EH (cell line): Measurements from ENCODE around the gene KLRB1.

ENCODE experiments used
- DNase-seq: peaks from one replicate; pipeline ENCODE4 v3.0.0-alpha.2; 2015; ENCODE audit warnings: low read depth

The KLRB1 gene

GRCh38 chr12:9607716-9608115, at the start of gene KLRB1:
Gene KLRB1, minus strand, starts transcription at chr12:9607916. Its CDS starts 77 bp downstream, at chr12:9607839.
- DNase-seq, result no peak

- DNase-seq, result peak; percentile 93
These were observed 43.6 kb upstream of the KLRB1 start for GRCh38 chr12:9651265-9651729.

- no peak for DNase-seq
These were observed 42.4 kb upstream of the KLRB1 start for GRCh38 chr12:9650151-9650576.

GRCh38 chr12:9649532-9649940, 41.8 kb upstream of the KLRB1 start:
- no peak for DNase-seq

DNA sequence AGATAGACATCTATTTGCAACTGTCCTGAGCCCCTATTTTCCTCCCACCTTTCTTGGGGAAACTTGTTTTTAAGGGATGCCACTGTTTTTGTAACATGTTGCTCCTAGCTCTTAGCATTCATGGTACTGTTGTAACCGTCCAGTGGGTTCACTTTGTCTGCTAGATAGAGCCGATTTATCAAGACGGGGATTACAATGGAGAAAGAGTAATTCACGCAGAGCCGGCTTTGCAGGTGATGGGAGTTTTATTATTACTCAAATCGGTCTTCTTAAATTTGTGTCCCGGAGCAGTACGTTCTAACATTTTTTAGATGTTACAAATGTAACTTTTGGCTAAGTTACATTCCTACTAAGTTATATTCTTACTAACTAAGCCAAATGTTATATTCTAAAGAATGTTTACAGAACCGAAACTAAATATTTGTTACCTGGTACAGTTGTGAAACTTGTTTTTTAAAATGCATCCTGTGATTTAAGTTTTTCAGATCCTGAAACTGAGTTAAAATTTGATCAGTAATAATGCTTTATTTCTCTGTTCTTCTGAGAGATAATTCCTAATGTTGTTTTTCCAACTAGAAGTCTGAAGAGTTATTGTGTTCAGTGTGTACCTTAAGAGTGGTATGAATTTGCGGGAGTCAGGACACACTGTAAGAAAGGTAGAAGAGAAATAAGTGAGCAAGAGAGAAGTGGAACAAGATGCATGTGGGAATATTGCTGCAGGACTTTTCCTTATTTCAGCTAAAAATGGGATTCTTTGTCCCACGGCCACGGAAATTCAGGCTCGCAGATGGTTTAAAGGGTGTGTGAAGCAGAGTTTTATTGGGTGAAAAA, 41.2 kb upstream of the KLRB1 start:
- DNase-seq, result no peak

GRCh38 chr12:9647825-9648700, 40.3 kb upstream of the KLRB1 start:
- peak; percentile 83 for DNase-seq

DNA sequence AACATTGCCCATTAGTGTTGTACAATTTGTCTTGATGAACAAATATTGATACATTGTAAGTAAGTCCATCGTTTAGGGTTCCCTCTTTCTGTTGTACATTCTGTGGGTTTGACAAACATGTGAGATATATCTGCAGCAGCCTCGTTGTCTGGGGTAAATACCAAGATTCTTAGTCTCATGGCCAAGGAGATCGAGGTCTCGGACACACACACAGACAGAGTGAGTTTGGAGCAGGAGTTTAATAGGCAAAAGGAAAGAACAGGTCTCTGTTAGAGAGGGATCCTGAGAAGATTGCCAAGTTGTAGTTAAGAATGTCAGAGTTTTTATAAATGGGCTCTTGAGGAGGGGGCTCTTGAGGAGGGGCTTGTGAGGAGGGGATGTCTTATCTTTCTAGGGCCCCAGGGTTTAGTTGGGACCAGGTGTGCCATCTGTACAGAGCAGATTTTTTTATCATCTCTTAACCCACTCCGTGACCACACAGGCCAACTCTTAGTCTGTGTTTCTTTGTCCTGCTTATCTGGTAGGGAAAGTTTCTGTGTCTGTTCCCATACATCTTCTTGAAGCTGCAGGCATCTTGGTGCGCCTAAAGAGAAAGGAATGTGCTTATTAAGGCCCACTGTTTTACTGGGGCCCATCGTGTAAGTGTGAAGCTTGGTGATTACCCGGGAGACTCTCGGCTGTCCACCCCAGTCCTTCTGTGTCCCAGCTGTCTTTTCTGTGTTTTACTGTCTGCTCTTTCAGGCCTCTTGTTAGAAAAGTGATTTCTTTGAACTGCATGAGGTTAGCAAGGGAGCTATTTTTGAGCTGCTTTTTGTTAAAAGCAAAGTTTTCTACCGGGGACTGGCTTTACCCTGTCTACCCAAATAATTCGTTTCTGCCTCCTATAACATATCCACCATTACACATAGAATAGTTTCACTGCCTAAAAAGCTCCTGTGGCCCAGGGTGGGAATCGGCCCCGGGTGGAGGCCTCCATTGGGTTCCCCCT, 39.4 kb upstream of the KLRB1 start:
- DNase-seq, result peak; percentile 60

GRCh38 chr12:9644985-9645551, 37.4 kb upstream of the KLRB1 start:
- peak; percentile 9 for DNase-seq

GRCh38 chr12:9643266-9643660, 35.5 kb upstream of the KLRB1 start:
- DNase-seq, result no peak

- no peak for DNase-seq
These were observed 35.0 kb upstream of the KLRB1 start for GRCh38 chr12:9642606-9643265.

DNA sequence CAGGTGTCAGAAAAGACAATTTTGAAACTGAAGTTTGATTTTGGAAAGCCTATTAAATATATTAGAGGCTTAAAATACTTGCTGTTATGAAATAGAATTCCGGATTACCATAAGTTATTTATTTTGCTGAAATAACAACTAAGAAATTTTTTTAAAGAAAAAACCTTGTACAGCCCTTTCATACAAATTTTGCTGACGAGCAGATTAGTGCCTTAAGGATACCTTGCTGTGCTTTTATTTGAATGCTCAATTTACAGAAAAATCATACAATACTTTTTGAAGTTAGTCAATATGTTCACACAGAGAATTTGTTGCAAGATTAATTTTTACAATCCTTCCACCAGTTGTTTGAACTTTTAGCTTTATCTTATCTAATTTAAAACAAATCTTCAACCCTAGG, 32.3 kb upstream of the KLRB1 start:
- DNase-seq, result no peak

DNA sequence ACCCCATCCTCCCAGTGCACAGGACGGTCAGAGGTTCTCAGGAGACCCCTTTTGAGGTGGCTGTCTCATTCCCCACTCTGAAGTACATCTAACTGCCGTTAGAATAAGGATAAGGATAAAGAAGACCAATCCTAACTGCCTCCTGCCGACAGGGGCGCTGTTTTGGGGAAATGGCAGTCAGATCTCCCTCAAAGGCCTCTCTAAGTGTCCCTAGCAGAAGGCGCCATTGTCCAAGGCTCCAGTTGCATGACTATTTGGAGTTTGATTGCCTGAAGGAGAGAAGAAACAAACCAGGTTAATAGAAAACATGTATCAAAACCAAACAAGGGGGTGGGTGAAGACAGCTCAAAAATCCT, 29.1 kb upstream of the KLRB1 start:
- no peak for DNase-seq

DNA sequence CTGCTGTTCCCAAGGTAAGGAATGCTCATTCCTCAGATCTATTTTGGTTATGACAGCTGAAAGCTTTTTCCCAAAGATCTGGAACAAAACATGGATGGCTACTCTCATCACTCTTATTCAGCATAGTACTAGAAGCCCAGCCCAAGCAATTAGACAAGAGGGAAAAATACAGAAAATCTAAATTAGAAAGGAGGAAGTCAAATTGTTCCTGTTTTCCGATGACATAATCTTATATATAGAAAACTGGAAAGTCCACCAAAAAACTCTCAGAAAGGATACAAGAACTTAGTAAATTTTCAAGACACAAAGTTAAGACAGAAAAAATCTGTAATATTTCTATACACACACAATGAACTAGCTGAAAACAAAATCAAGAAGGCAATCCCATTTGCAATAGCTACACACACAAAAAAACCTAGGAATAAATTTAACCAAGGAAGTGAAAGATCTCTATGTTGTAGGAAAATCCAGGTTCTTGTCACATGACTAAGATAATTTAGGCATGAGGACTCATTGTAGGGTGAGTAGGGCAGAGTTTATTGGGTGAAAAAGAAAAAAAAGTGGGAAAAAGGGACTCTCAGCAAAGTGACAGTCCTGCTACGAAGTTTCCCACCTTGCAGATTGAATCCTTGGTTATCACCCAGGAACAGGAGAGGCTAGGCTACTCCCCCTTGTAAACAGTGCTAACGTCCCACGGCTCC, 28.6 kb upstream of the KLRB1 start:
- no peak for DNase-seq

GRCh38 chr12:9634969-9635754, 27.4 kb upstream of the KLRB1 start:
- DNase-seq, result no peak

DNA sequence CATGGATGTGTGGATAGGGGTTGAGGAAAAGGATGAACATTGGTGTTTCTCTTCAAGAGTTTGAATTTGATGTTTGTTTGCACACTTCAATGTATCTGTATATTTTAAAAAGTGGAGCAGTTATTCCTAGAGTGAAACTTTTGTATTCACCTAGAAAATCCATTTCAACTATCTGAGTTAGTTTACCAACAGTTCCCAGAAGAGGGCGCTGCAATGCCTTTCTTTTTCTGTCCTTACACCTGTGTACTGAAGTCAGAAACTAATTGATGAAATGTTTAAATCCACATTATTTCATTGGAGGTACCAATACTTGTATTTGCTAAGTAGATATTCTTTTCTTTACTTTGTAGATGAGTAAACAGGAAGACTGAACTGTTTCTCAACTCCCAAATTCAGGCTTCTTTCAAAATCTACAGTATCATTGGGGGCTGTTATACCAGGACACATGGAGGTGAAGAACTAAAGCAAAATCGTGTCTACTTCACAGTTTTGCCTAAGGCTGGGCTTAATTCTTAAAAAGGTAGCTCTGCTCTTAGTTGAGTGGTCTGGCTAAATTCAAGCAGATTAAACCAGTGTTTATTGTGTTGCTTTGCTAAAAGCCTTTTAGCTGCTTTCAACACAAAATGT, 26.6 kb upstream of the KLRB1 start:
- peak; percentile 60 for DNase-seq

DNA sequence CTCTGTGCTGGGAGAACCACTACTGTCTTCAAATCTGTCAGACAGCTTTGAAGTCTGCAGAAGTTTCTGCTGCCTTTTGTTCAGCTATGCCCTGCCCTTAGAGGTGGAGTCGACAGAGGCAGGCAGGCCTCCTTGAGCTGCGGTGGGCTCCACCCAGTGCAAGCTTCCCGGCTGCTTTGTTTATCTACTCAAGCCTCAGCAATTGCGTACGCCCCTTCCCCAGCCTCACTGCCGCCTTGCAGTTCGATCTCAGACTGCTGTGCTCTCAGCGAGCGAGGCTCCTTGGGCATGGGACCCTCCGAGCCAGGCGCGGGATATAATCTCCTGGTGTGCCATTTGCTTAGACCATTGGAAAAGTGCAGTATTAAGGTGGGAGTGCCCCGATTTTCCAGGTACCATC, 25.1 kb upstream of the KLRB1 start:
- no peak for DNase-seq

- no peak for DNase-seq
These were observed 19.1 kb upstream of the KLRB1 start for GRCh38 chr12:9626821-9627220.

GRCh38 chr12:9626291-9626690, 18.6 kb upstream of the KLRB1 start:
- no peak for DNase-seq

GRCh38 chr12:9625019-9625418, 17.3 kb upstream of the KLRB1 start:
- DNase-seq, result no peak
